ENCODE data around the gene IL4.

Gene IL4

DNA sequence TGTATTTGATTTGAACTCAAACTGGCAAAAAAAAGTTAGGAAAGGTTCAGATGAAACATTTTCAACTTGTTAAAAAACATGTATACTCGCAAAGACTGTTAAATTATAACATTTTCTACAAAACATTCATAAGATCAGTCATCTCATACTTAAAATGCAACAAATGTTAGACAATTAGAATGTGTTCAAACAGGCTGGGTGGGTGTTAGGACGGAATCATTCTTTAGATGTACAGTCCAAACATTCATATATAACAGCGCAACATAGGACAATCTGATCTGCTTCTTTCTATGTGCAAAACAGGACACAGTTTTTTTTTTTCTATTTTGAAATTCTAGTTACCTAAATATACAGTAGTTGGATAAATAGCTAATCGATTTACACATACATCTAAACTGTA lies 22.2 kb downstream of the IL4 start:
- DNase-seq, result no peak
- no peak for ATAC-seq

DNA sequence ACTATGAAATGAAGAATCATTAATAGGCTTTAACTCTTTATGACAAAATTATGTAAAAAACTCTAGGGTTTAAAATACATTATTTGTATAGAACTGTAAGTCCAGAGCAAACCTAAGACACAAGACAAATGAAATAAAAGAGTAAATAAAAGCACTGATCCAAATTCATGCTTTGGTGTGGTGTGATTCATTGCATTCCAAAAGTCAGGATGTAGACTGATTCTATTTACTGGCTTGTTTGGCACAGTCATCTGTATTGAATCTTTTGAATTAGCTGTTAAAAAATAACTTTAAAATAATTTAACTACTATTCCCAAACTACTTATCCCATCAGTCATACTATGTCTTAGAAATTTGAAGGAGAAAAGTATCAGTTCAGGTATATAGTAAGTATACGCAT lies 31.1 kb downstream of the IL4 start:
- DNase-seq, result no peak

DNA sequence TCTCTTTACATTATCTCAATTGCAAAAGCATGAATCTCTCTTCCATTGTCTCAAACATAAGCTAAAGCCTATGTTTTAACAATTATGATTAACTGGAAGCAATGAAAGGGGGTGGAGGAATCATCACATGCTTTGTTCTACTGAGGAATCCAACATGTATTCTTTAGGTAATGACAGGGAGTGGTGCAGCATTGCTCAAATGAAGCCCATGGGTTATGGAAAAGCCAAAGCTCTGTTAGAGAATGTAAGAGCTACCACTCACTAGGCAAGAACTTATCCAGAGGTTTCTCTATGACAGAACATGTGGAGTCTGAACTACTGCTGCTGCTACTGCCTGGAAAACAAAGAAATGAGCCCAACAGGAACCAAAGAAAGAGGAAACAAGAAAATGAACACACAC lies 34.9 kb downstream of the IL4 start:
- ATAC-seq (no peak), DNase-seq (no peak)

More for the DNA sequence above, 31.1 kb downstream of the IL4 start:
- no peak for ATAC-seq

DNA sequence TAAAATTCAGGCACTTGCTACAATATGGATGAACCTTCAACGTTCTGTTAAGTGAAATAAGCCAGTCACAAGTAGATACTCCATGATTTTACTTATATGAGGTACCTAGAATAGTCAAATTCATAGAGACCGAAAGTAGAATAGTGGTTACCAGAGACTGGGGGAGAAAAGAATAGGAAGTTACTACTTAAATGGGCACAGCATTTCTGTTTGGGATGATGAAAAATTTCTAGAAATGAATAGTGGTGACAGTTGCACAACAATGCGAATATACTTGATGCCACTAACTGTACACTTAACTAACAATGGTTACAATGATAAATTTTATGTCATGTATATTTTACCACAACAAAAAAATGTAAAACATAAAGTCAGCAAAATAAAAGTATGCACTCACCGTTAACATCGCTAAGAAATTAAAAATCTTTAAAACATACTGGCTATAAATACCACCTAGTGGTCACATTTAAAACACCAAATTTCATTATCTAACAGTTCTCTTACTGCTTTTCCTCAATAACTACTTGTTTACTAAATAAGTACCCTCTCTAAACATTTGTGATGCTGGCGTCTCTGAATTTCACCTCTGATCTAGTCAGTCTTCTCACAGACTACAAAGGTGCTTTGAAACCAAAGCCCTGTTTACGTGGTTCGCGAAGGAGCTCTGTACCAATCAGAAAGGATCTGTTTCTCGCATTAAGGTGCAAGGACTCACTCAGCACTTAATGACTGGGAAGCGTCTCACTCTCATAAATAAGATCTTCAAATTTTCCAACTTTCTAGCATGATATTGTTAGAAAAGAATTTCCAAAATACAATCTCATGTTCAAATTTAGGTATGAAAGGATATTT lies 40.9 kb downstream of the IL4 start:
- no peak for ATAC-seq
- DNase-seq, result no peak

DNA sequence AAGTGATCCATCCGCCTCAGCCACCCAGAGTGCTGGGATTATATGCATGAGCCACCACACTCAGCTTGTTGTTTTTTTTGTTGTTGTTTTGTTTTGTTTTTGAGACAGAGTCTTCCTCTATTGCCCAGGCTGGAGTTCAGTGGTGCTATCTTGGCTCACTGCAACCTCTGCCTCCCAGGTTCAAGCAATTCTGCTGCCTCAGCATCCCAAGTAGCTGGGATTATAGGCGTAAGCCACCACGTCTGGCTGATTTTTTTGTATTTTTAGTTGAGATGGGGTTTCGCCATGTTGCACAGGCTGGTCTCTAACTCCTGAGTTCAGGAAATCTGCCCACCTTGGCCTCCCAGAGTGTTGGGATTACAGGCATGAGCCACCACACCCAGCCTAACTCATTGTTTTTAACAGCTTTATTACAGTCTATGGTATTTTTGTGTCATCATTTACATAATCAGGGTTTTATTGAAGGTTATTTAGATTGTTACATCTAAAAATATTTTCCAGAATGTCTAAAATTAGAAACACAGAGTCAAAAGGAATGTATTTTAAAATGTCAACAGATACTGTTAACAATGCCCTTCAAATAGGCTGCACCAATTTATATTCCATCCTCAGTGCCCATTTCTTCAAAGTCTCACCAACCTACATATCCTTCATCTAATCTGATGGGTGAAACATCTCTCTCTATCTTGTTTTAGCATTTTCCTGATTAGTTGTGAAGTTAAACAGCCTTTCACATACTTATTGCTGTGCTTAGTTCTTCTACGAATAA lies 44.9 kb downstream of the IL4 start:
- ATAC-seq, result no peak

DNA sequence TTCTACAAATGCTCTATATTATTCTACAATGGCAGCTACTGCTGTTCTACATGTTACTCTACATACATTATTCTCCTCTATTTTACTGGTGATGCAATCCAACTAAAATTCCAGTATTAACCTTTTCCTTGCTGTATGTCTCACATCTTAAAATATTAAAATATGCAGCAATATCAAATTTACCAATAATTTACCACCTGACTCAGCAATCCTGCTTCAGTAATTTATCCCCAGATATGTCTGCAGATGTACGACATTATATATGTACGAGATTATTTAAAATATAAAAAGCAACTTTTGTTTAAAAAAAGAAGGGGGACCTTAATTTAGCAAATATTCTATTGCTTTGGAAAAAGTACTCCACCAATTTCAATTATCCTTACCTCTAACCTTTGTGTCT lies 52.0 kb downstream of the IL4 start:
- no peak for DNase-seq
- no peak for ATAC-seq

More for the DNA sequence above, 44.9 kb downstream of the IL4 start:
- no peak for DNase-seq

DNA sequence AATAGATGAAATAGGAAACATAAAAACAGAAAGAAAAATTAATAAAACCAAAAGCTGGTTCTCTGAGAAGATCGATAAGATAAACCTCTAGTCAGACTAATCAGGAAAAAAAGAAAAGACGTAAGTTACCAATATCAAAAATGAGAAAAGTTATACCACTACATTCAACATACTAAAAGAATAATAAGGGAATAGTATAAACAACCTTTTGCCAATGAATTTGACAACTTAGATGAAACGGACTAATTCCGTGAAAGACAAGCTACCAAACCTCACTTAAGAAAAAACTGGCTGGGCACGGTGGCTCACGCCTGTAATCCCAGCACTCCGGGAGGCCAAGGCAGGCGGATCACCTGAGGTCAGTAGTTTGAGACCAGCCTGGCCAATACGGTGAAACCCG lies 56.1 kb downstream of the IL4 start:
- no peak for DNase-seq
- ATAC-seq, result no peak

Measured in stimulated activated naive CD8-positive, alpha-beta T cell treated with anti-CD3 and anti-CD28 coated beads, Interleukin-15, Interleukin-2, amounts not matched to agents 100 U/mL and 50 U/mL, for 24 hours (primary cell).